Common myeloid progenitor, CD34-positive (primary cell): ENCODE results near the gene KRT79.

Source experiments
- CTCF ChIA-PET: fragments of 350-600 bp; sonication (Branson Sonifier 250); formaldehyde crosslinking; loops from one replicate; lab custom pipeline; 2021; ENCODE audit warnings: antibody characterized with exemption; lab: Charles Lee
- POLR2A ChIA-PET: fragments of 350-600 bp; sonication (Branson Sonifier 250); formaldehyde crosslinking; loops from one replicate; lab custom pipeline; 2021; ENCODE audit warnings: antibody characterized with exemption; lab: Charles Lee
- DNase-seq, 3 donors: peaks; one replicate each; pipeline versions ENCODE4 v3.0.0 to v3.0.0-alpha.2; 2013
- H3K27ac ChIP-seq, 2 experiments: 1 replicate in 1 of 2; 2 replicates in 1 of 2; pipeline ENCODE4 v1.7.0; 2013; ENCODE audit warnings: inconsistent platforms in 2 of 2, low read length in 2 of 2, mild to moderate bottlenecking in 2 of 2, low read depth in 1 of 2, moderate library complexity in 1 of 2; ENCODE audit not compliant: severe bottlenecking in 2 of 2, insufficient read depth in 1 of 2, poor library complexity in 1 of 2
- H3K27me3 ChIP-seq, 5 experiments: replicated peaks in 2 of 5; 1 replicate in 3 of 5; 2 replicates in 2 of 5; pipeline versions ENCODE4 v1.6.1 to v1.7.0; 2013; ENCODE audit warnings: low read length in 4 of 5, mild to moderate bottlenecking in 2 of 5, moderate library complexity in 2 of 5, inconsistent platforms in 1 of 5; ENCODE audit not compliant: insufficient read depth in 5 of 5, control insufficient read depth in 4 of 5
- H3K36me3 ChIP-seq, 4 experiments: 1 replicate in 2 of 4; 2 replicates in 2 of 4; pipeline versions ENCODE4 v1.6.1 to v1.7.0; 2013; ENCODE audit warnings: low read length in 3 of 4, control low read depth in 1 of 4, mild to moderate bottlenecking in 1 of 4; ENCODE audit not compliant: control insufficient read depth in 4 of 4, insufficient read depth in 4 of 4
- H3K4me1 ChIP-seq, 4 experiments: 1 replicate in 3 of 4; 2 replicates in 1 of 4; pipeline versions ENCODE4 v1.6.1 to v1.7.1; 2013; ENCODE audit warnings: low read length in 3 of 4, mild to moderate bottlenecking in 3 of 4, control low read depth in 1 of 4, inconsistent platforms in 1 of 4, moderate library complexity in 1 of 4; ENCODE audit not compliant: control insufficient read depth in 4 of 4, insufficient read depth in 4 of 4; ENCODE audit errors: control extremely low read depth in 1 of 4
- H3K4me3 ChIP-seq, 7 experiments: 1 replicate in 4 of 7; 2 replicates in 3 of 7; pipeline versions ENCODE4 v1.5.1 to v1.7.0; 2013; ENCODE audit warnings: mild to moderate bottlenecking in 7 of 7, low read length in 6 of 7, moderate library complexity in 6 of 7, inconsistent platforms in 2 of 7, low read depth in 2 of 7, control low read depth in 1 of 7; ENCODE audit not compliant: insufficient read depth in 4 of 7, control insufficient read depth in 1 of 7; ENCODE audit errors: extremely low read depth in 1 of 7
- H3K9me3 ChIP-seq, 5 experiments: 1 replicate in 4 of 5; 2 replicates in 1 of 5; pipeline versions ENCODE4 v1.6.1 to v1.7.1; 2013; ENCODE audit warnings: low read length in 4 of 5, mild to moderate bottlenecking in 2 of 5, inconsistent platforms in 1 of 5, low read depth in 1 of 5, moderate library complexity in 1 of 5; ENCODE audit not compliant: control insufficient read depth in 4 of 5, insufficient read depth in 2 of 5; ENCODE audit errors: control extremely low read depth in 1 of 5
- WGBS: methylation state at CpG from one replicate; pipeline ENCODE4 v1.1.5; 2013; ENCODE audit not compliant: insufficient coverage; 5-methylcytosine and 5-hydroxymethylcytosine counted together

The KRT79 gene

GRCh38 chr12:52805000-52805399 is 29.1 kb downstream of the KRT79 start:
- 50% methylated on average over 1 of the region's 1 CpG for WGBS
- Histone ChIP-seq H3K27me3 (peaks cover 0 to 2% (median 0%) of the 10 kb centered on the region in 5 experiments), H3K4me3 (no peak overlapping the region), H3K27ac (no peak overlapping the region), H3K36me3 (no peaks in the 10 kb centered on the region), H3K9me3 (no peaks in the 10 kb centered on the region), H3K4me1 (no peaks in the 10 kb centered on the region)
- DNase-seq: peak in 2 of 3 donors; percentile 41 to 54
- CTCF ChIA-PET: interaction anchor here (0.6 kb wide), 1 partner anchor 235 kb away, joined by 5 read pairs; no protein-coding TSS in a partner anchor
- POLR2A ChIA-PET: no interaction called here

GRCh38 chr12:52802442-52802841 is 31.7 kb downstream of the KRT79 start:
- Histone ChIP-seq H3K36me3 (no peaks in the 10 kb centered on the region), H3K9me3 (no peaks in the 10 kb centered on the region), H3K4me3 (no peak overlapping the region), H3K27me3 (no peaks in the 10 kb centered on the region), H3K27ac (no peak overlapping the region), H3K4me1 (no peaks in the 10 kb centered on the region)
- DNase-seq: no peak
- 78% methylated on average over 6 of the region's 6 CpGs for WGBS
- ChIA-PET POLR2A (no interaction called here), CTCF (interaction anchor here (1.2 to 1.6 kb wide), 2 partner anchors 192 to 217 kb away, joined by 3 read pairs; no protein-coding TSS in a partner anchor)

GRCh38 chr12:52801773-52802172 is 32.3 kb downstream of the KRT79 start:
- H3K9me3 ChIP-seq: no peaks in the 10 kb centered on the region
- no peak for DNase-seq
- POLR2A ChIA-PET: no interaction called here
- 86% methylated on average over 3 of the region's 3 CpGs for WGBS
- no peaks in the 10 kb centered on the region for H3K36me3 ChIP-seq
- no peaks in the 10 kb centered on the region for H3K4me1 ChIP-seq
- H3K27me3 ChIP-seq: no peaks in the 10 kb centered on the region
- H3K27ac ChIP-seq: no peak overlapping the region
- no peak overlapping the region for H3K4me3 ChIP-seq
- CTCF ChIA-PET: interaction anchor here (1.2 to 1.6 kb wide), 2 partner anchors 191 to 216 kb away, joined by 3 read pairs; no protein-coding TSS in a partner anchor

GRCh38 chr12:52800259-52800917 is 33.7 kb downstream of the KRT79 start:
- WGBS: 100% methylated on average over 1 of the region's 1 CpG
- H3K4me3 ChIP-seq: no peak overlapping the region
- DNase-seq: no peak
- ChIA-PET POLR2A (interaction anchor here (0.6 kb wide), 1 partner anchor 55 kb away, joined by 4 read pairs; no protein-coding TSS in a partner anchor), CTCF (interaction anchor here (1.1 kb wide), 1 partner anchor 8 kb away, joined by 3 read pairs; no protein-coding TSS in a partner anchor)
- no peaks in the 10 kb centered on the region for H3K36me3 ChIP-seq
- no peaks in the 10 kb centered on the region for H3K4me1 ChIP-seq
- no peaks in the 10 kb centered on the region for H3K27me3 ChIP-seq
- H3K9me3 ChIP-seq: no peaks in the 10 kb centered on the region
- H3K27ac ChIP-seq: no peak overlapping the region

GRCh38 chr12:52799505-52800211 is 34.5 kb downstream of the KRT79 start:
- ChIA-PET CTCF (interaction anchor here (1.1 kb wide), 1 partner anchor 8 kb away, joined by 3 read pairs; no protein-coding TSS in a partner anchor), POLR2A (interaction anchor here (0.6 kb wide), 1 partner anchor 54 kb away, joined by 4 read pairs; no protein-coding TSS in a partner anchor)
- H3K4me3 ChIP-seq: no peak overlapping the region

GRCh38 chr12:52798671-52799504 is 35.2 kb downstream of the KRT79 start:
- CTCF ChIA-PET: no interaction called here
- Histone ChIP-seq H3K27me3 (no peaks in the 10 kb centered on the region), H3K27ac (no peak overlapping the region)

More at GRCh38 chr12:52799505-52800211, 34.5 kb downstream of the KRT79 start:
- DNase-seq: no peak
- no peaks in the 10 kb centered on the region for H3K36me3 ChIP-seq
- H3K9me3 ChIP-seq: no peaks in the 10 kb centered on the region
- no peaks in the 10 kb centered on the region for H3K27me3 ChIP-seq
- H3K27ac ChIP-seq: no peak overlapping the region
- no peaks in the 10 kb centered on the region for H3K4me1 ChIP-seq
- WGBS: 88% methylated on average over 4 of the region's 5 CpGs

More at GRCh38 chr12:52798671-52799504, 35.2 kb downstream of the KRT79 start:
- H3K9me3 ChIP-seq: no peaks in the 10 kb centered on the region
- POLR2A ChIA-PET: no interaction called here
- no peak overlapping the region for H3K4me3 ChIP-seq
- no peak for DNase-seq
- no peaks in the 10 kb centered on the region for H3K4me1 ChIP-seq
- WGBS: 66% methylated on average over 7 of the region's 7 CpGs
- no peaks in the 10 kb centered on the region for H3K36me3 ChIP-seq
